ENCODE results near the gene ZNF821. TPM values are rescaled to one million over a fixed set of nuclear protein-coding genes. Genes with fewer than 3 reads are reported as not detected.
"Not testable (repeated sequence)": the region's sequence is repeated elsewhere in the genome, so short reads cannot be mapped to it uniquely, and the experiment has no call there.

The ZNF821 gene
- polyA plus RNA-seq, 1 experiment = 6.3 TPM

DNA sequence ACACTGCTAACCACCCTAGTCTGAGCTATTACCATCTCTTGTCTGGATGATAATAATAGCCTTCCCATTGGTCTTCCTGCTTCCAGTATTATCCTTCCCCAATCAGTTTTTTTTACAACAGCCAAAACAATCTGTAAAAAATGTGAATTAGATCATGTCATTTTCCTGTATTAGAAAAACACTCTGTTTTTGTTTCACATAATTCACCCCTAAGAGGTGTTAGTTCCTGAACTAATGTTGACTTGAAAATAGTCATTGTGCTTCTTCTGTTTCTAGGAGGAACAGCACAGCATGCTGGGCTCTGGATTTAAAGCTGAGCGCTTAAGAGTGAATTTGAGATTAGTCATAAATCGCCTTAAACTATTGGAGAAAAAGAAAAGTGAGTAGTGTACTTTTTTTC, 31.4 kb upstream of the ZNF821 start:
- H3K27ac ChIP-seq (ENCODE audit: low read depth, low read length) = no peak overlapping the region
- TF ChIP-seq, protein P1, sequence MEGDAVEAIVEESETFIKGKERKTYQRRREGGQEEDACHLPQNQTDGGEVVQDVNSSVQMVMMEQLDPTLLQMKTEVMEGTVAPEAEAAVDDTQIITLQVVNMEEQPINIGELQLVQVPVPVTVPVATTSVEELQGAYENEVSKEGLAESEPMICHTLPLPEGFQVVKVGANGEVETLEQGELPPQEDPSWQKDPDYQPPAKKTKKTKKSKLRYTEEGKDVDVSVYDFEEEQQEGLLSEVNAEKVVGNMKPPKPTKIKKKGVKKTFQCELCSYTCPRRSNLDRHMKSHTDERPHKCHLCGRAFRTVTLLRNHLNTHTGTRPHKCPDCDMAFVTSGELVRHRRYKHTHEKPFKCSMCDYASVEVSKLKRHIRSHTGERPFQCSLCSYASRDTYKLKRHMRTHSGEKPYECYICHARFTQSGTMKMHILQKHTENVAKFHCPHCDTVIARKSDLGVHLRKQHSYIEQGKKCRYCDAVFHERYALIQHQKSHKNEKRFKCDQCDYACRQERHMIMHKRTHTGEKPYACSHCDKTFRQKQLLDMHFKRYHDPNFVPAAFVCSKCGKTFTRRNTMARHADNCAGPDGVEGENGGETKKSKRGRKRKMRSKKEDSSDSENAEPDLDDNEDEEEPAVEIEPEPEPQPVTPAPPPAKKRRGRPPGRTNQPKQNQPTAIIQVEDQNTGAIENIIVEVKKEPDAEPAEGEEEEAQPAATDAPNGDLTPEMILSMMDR (IDR thresholded peaks at IDR 0.05; ENCODE audit: low read depth, low read length) = no peak
- H3K27me3 ChIP-seq (ENCODE audit: control insufficient read depth, insufficient read depth, low read length) = no peaks in the 10 kb centered on the region
- H3K9me3 ChIP-seq (ENCODE audit: control insufficient read depth, insufficient read depth, low read length) = peaks cover 7% of the 10 kb centered on the region; the same call in 1 of the 2 replicates
- POLR2A ChIA-PET = interaction anchor here (0.7 kb wide), 1 partner anchor 15 kb away, joined by 7 read pairs; no protein-coding TSS in a partner anchor
- no peak overlapping the region for H3K4me3 ChIP-seq (ENCODE audit: low read depth, low read length)
- CTCF ChIA-PET = interaction anchor here (3.6 kb wide), 1 partner anchor 33 kb away, joined by 18 read pairs; no protein-coding TSS in a partner anchor
- no peak for DNase-seq (ENCODE audit: low read depth, low spot score)

DNA sequence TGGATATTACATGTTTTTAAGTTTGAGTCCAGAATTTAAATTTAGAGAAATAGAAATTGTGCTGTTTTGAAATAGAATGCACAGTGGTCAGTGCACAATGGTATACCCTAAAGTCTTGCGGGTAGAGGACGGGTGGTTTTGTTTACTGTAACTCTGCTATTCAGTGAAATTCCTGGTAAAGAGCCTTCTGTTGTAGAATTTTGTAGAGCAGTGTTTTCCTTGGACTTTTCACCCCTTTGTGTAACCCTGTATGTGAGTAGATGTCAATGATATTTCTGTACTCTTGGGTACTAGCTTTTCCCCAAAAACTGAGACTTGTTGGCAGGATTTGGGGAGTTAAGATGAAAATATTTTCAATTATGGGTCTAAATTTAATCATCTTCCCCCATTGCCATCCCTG, 30.8 kb upstream of the ZNF821 start:
- Histone ChIP-seq H3K4me3 (ENCODE audit: low read depth, low read length) (no peak overlapping the region), H3K27ac (ENCODE audit: low read depth, low read length) (no peak overlapping the region), H3K9me3 (ENCODE audit: control insufficient read depth, insufficient read depth, low read length) (peaks cover 5% of the 10 kb centered on the region; the same call in 1 of the 2 replicates), H3K27me3 (ENCODE audit: control insufficient read depth, insufficient read depth, low read length) (no peaks in the 10 kb centered on the region)
- TF ChIP-seq, protein P1 (IDR thresholded peaks at IDR 0.05; ENCODE audit: low read depth, low read length) = no peak
- ChIA-PET CTCF (no interaction called here), POLR2A (interaction anchor here (0.7 kb wide), 1 partner anchor 15 kb away, joined by 7 read pairs; no protein-coding TSS in a partner anchor)
- DNase-seq (ENCODE audit: low read depth, low spot score) = no peak

DNA sequence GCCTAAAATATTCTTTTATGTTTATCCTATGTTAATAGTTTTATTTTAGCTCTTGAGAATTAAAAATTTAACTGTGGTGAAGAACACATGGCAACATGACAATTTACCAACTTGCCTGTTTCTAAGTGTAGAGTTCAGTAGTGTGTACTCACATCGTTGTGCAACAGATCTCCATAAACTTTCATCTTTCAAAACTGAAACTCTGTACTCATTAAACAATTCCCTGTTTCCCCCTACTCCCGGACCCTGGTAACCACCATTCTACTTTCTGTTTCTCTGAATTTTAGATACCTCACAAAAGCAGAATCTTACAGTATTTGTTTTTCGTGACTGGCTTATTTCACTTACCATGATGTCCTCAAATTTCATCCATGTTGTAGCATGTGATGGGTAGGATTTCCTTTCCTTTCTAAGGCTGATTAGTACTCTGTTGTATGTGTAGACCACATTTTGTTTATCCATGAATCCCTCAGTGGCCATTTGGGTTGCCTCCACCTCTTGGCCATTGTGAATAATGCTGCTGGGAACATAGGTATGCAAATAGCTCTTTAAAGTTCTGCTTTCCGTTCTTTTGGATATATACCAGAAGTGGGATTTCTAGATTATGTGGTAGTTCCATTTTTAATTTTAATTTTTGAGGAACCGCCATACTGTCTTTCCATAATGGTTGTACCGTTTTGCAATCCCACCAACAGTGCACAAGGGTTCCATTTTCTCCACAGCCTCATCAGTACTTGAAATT, 28.7 kb upstream of the ZNF821 start:
- no peaks in the 10 kb centered on the region for H3K27me3 ChIP-seq (ENCODE audit: control insufficient read depth, insufficient read depth, low read length)
- ChIA-PET POLR2A (no interaction called here), CTCF (interaction anchor here (1.5 kb wide), 1 partner anchor 30 kb away, joined by 5 read pairs; no protein-coding TSS in a partner anchor)
- TF ChIP-seq, protein P1 (IDR thresholded peaks at IDR 0.05; ENCODE audit: low read depth, low read length) = no peak
- H3K27ac ChIP-seq (ENCODE audit: low read depth, low read length) = no peak overlapping the region
- H3K4me3 ChIP-seq (ENCODE audit: low read depth, low read length) = no peak overlapping the region
- DNase-seq (ENCODE audit: low read depth, low spot score) = no peak
- H3K9me3 ChIP-seq (ENCODE audit: control insufficient read depth, insufficient read depth, low read length) = no peaks in the 10 kb centered on the region

DNA sequence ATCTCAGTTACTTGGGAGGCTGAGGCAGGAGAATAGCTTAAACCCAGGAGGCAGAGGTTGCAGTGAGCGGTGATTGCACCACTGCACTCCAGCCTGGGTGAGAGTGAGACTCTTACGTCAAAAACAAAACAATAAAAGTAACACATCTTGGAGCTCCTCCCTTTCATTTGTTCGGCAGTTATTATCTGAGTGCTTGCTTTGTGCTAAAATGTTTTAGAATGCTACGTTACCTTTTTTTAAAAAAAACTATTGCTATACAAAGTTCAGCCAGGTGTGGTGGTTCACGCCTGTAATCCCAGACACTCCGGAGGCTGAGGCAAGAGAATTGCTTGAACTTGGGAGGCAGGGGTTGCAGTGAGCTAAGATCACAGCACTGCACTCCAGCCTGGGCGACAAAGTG, 27.1 kb upstream of the ZNF821 start:
- TF ChIP-seq, protein P1 (IDR thresholded peaks at IDR 0.05; ENCODE audit: low read depth, low read length) = no peak
- no peaks in the 10 kb centered on the region for H3K9me3 ChIP-seq (ENCODE audit: control insufficient read depth, insufficient read depth, low read length)
- H3K27me3 ChIP-seq (ENCODE audit: control insufficient read depth, insufficient read depth, low read length) = no peaks in the 10 kb centered on the region
- CTCF ChIA-PET = interaction anchor here (1.8 kb wide), 1 partner anchor 50 kb away, joined by 5 read pairs; no protein-coding TSS in a partner anchor
- POLR2A ChIA-PET = no interaction called here
- no peak overlapping the region for H3K27ac ChIP-seq (ENCODE audit: low read depth, low read length)
- DNase-seq (ENCODE audit: low read depth, low spot score) = no peak
- H3K4me3 ChIP-seq (ENCODE audit: low read depth, low read length) = no peak overlapping the region

DNA sequence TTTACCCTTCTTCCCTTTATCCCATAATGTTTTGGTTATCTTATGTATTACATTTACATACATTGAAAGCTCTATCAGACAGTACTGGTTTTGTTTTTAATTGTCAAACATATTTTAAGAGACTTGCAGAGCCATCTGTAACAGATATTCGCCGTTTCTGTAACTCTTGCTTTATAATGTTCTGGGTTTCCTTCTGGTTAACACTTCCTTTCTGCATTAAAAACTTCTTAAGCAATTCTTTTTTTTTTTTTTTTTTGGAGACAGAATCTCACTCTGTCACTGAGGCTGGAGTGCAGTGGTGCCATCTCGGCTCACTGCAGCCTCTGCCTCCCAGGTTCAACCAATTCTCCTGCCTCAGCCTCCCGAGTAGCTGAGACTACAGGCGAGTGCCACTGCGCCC, 21.8 kb upstream of the ZNF821 start:
- POLR2A ChIA-PET; DNase-seq (ENCODE audit: low read depth, low spot score); H3K9me3 ChIP-seq (ENCODE audit: control insufficient read depth, insufficient read depth, low read length); H3K27me3 ChIP-seq (ENCODE audit: control insufficient read depth, insufficient read depth, low read length); H3K4me3 ChIP-seq (ENCODE audit: low read depth, low read length); H3K27ac ChIP-seq (ENCODE audit: low read depth, low read length): not testable (repeated sequence)
- CTCF ChIA-PET = interaction anchor here (0.6 to 2.2 kb wide), 2 partner anchors 12 to 23 kb away, joined by 3 to 5 read pairs; no protein-coding TSS in a partner anchor

All from AG04450 (cell line).